ENCODE results near the gene PFN1.

DNA sequence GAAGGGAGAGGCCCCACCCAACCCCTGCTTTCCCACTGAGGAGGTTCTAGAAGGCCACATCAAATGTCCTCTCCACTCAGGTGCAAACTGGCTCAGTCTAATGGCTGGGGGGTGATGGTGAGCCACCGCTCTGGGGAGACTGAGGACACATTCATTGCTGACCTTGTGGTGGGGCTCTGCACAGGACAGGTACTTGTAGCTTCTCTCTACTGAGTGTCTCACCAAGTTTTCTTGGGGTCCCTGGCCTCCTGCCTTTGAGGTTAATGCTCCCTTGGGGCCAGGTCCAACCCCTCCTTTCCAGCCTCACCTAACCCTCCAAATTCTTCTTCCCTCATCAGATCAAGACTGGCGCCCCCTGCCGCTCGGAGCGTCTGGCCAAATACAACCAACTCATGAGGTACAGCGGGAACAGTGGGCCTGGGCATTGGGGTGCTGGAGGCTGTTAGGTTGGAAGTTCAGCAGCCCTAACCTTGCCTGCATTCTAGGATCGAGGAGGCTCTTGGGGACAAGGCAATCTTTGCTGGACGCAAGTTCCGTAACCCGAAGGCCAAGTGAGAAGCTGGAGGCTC, 8.2 kb upstream of the PFN1 start:
- TF ChIP-seq, protein P1, sequence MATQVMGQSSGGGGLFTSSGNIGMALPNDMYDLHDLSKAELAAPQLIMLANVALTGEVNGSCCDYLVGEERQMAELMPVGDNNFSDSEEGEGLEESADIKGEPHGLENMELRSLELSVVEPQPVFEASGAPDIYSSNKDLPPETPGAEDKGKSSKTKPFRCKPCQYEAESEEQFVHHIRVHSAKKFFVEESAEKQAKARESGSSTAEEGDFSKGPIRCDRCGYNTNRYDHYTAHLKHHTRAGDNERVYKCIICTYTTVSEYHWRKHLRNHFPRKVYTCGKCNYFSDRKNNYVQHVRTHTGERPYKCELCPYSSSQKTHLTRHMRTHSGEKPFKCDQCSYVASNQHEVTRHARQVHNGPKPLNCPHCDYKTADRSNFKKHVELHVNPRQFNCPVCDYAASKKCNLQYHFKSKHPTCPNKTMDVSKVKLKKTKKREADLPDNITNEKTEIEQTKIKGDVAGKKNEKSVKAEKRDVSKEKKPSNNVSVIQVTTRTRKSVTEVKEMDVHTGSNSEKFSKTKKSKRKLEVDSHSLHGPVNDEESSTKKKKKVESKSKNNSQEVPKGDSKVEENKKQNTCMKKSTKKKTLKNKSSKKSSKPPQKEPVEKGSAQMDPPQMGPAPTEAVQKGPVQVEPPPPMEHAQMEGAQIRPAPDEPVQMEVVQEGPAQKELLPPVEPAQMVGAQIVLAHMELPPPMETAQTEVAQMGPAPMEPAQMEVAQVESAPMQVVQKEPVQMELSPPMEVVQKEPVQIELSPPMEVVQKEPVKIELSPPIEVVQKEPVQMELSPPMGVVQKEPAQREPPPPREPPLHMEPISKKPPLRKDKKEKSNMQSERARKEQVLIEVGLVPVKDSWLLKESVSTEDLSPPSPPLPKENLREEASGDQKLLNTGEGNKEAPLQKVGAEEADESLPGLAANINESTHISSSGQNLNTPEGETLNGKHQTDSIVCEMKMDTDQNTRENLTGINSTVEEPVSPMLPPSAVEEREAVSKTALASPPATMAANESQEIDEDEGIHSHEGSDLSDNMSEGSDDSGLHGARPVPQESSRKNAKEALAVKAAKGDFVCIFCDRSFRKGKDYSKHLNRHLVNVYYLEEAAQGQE (IDR thresholded peaks at IDR 0.05; ENCODE audit: insufficient replicate concordance, low read depth) = no peak
- TF ChIP-seq, protein P2, sequence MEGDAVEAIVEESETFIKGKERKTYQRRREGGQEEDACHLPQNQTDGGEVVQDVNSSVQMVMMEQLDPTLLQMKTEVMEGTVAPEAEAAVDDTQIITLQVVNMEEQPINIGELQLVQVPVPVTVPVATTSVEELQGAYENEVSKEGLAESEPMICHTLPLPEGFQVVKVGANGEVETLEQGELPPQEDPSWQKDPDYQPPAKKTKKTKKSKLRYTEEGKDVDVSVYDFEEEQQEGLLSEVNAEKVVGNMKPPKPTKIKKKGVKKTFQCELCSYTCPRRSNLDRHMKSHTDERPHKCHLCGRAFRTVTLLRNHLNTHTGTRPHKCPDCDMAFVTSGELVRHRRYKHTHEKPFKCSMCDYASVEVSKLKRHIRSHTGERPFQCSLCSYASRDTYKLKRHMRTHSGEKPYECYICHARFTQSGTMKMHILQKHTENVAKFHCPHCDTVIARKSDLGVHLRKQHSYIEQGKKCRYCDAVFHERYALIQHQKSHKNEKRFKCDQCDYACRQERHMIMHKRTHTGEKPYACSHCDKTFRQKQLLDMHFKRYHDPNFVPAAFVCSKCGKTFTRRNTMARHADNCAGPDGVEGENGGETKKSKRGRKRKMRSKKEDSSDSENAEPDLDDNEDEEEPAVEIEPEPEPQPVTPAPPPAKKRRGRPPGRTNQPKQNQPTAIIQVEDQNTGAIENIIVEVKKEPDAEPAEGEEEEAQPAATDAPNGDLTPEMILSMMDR (IDR thresholded peaks at IDR 0.05; ENCODE audit: insufficient read depth, low read length) = no peak
- TF ChIP-seq POLR2AphosphoS5 (IDR thresholded peaks at IDR 0.05; ENCODE audit: low read depth) (no peak), SPI1 (IDR thresholded peaks at IDR 0.05; ENCODE audit: borderline replicate concordance, low read depth) (no peak), GABPA (IDR thresholded peaks at IDR 0.05; ENCODE audit: low read depth) (no peak)
